K562 (cell line): Measurements from ENCODE around the gene POMGNT2. TPM values are rescaled to one million over a fixed set of nuclear protein-coding genes. Genes with fewer than 3 reads are reported as not detected.

Experiments
- ATAC-seq: fragments of 200-7000 bp; cut with Tn5 transposase; 3 replicates; pipeline ENCODE4 v1.9.1; 2020; ENCODE audit warnings: moderate library complexity
- BruUV-seq: library from RNA; stranded (reverse); fragments of 400-500 nt; replicated peaks from 2 replicates; lab custom pipeline; 2021; lab: Mats Ljungman, UMichigan
- CTCF ChIA-PET: fragments of 300-600 bp; formaldehyde crosslinking; extraction: SDS; loops from one replicate; lab custom pipeline; 2021; ENCODE audit warnings: low intra/inter-chr PET ratio; lab: Yijun Ruan, JAX
- POLR2A ChIA-PET: fragments of 300-600, 350-650 bp; sonication (Branson Sonifier 250); formaldehyde crosslinking; extraction: SDS; loops from one replicate; lab custom pipeline; 2021; ENCODE audit warnings: antibody characterized with exemption, inconsistent platforms; lab: Yijun Ruan, JAX
- DNase-seq, 4 experiments: peaks; one replicate each; pipeline versions ENCODE4 v3.0.0 to v3.0.0-alpha.2; 2011 to 2018; ENCODE audit warnings: low spot score in 3 of 4, mixed read lengths in 3 of 4; ENCODE audit errors: extremely low read depth in 1 of 4
- FAIRE-seq: peaks from 2 replicates; lab custom pipeline; 2011; peaks lifted over from hg19 to GRCh38; lab: Jason Lieb, UNC
- H2AFZ ChIP-seq: 2 replicates; pipeline ENCODE4 v1.6.0; 2011; ENCODE audit warnings: low read depth, low read length, control low read depth, inconsistent platforms
- H3K27ac ChIP-seq: fragments of 200-600 bp; 3 replicates; pipeline ENCODE4 v1.8.0; 2011; ENCODE audit warnings: low read depth, mild to moderate bottlenecking, control low read depth, inconsistent platforms, low read length, moderate library complexity, mixed read lengths; ENCODE audit errors: extremely low read depth
- H3K27me3 ChIP-seq, 2 experiments: fragments of 300-600 bp in 1 of 2; 2 replicates in 1 of 2; 3 replicates in 1 of 2; pipeline versions ENCODE4 v1.6.0 to v1.8.0; 2011; ENCODE audit warnings: inconsistent platforms in 2 of 2, low read length in 2 of 2, mild to moderate bottlenecking in 1 of 2, mixed read lengths in 1 of 2, moderate library complexity in 1 of 2; ENCODE audit not compliant: control insufficient read depth in 2 of 2, insufficient read depth in 2 of 2
- H3K36me3 ChIP-seq: fragments of 300-600 bp; 3 replicates; pipeline ENCODE4 v1.8.0; 2011; ENCODE audit warnings: mild to moderate bottlenecking, low read length, inconsistent platforms; ENCODE audit not compliant: control insufficient read depth, insufficient read depth
- H3K4me1 ChIP-seq, 2 experiments: fragments of 200-600 bp in 1 of 2; replicated peaks in 1 of 2; 2 replicates in 1 of 2; 3 replicates in 1 of 2; pipeline versions ENCODE4 v1.5.1 to v1.8.0; 2011; ENCODE audit warnings: inconsistent platforms in 2 of 2, low read length in 2 of 2, mild to moderate bottlenecking in 1 of 2, mixed read lengths in 1 of 2, moderate library complexity in 1 of 2; ENCODE audit not compliant: control insufficient read depth in 2 of 2, insufficient read depth in 2 of 2
- H3K4me2 ChIP-seq: 2 replicates; pipeline ENCODE4 v1.6.1; 2011; ENCODE audit warnings: low read length, control low read depth, inconsistent platforms, mixed read lengths; ENCODE audit not compliant: insufficient read depth
- H3K4me3 ChIP-seq: fragments of 200-600 bp; sonication (generic), shearing (Covaris generic); 2 replicates; pipeline ENCODE4 v1.5.1; 2016; ENCODE audit warnings: control low read depth, inconsistent platforms
- H3K79me2 ChIP-seq: fragments of 200-600 bp; 3 replicates; pipeline ENCODE4 v1.8.0; 2011; ENCODE audit warnings: low read length, inconsistent platforms; ENCODE audit not compliant: control insufficient read depth, insufficient read depth
- H3K9ac ChIP-seq, 2 experiments: 2 replicates each; pipeline versions ENCODE4 v1.6.0 to v1.6.1; 2011; ENCODE audit warnings: low read depth in 2 of 2, low read length in 2 of 2, control low read depth in 1 of 2, inconsistent platforms in 1 of 2, mild to moderate bottlenecking in 1 of 2, mixed read lengths in 1 of 2; ENCODE audit not compliant: insufficient read depth in 1 of 2
- H3K9me1 ChIP-seq: one replicate; pipeline ENCODE4 v1.6.0; 2011; ENCODE audit warnings: inconsistent platforms, mild to moderate bottlenecking, low read length, moderate library complexity; ENCODE audit not compliant: control insufficient read depth, insufficient read depth
- H3K9me3 ChIP-seq: replicated peaks from 2 replicates; pipeline ENCODE4 v1.5.1; 2011; ENCODE audit warnings: low read depth, low read length, inconsistent platforms; ENCODE audit not compliant: control insufficient read depth, insufficient read depth
- H4K20me1 ChIP-seq: replicated peaks from 2 replicates; pipeline ENCODE4 v1.6.1; 2011; ENCODE audit warnings: low read length, inconsistent platforms, mixed read lengths; ENCODE audit not compliant: control insufficient read depth, insufficient read depth
- PCBP2 ChIP-seq: fragments of 200-400 bp; formaldehyde crosslinking; IDR thresholded peaks from 2 replicates; pipeline ENCODE4 v1.6.1; 2018; ENCODE audit warnings: low read length, low read depth, mild to moderate bottlenecking, moderate library complexity; ENCODE audit not compliant: poor library complexity, severe bottlenecking
- POLR2A ChIP-seq: fragments of 450-650 bp; conservative IDR thresholded peaks from 2 replicates; pipeline ENCODE4 v1.6.1; 2016
- RBM22 ChIP-seq: fragments of 200-400 bp; formaldehyde crosslinking; IDR thresholded peaks from 2 replicates; pipeline ENCODE4 v1.6.1; 2018; ENCODE audit warnings: low read length, low read depth; ENCODE audit not compliant: poor library complexity, severe bottlenecking
- ZNF584 ChIP-seq: fragments of 200-800 bp; sonication (Bioruptor generic); IDR thresholded peaks from 2 replicates; pipeline ENCODE4 v1.6.1; 2016; ENCODE audit warnings: low read depth, mild to moderate bottlenecking, missing genetic modification characterization, missing compliant biosample characterization
- ZNF644 ChIP-seq: fragments of 200-800 bp; sonication (Bioruptor generic); IDR thresholded peaks from 2 replicates; pipeline ENCODE4 v1.6.1; 2016; ENCODE audit warnings: low read depth, missing genetic modification characterization, missing compliant biosample characterization
- ZZZ3 ChIP-seq: fragments of 450-650 bp; IDR thresholded peaks from 2 replicates; pipeline ENCODE4 v1.6.1; 2016; ENCODE audit warnings: antibody characterized with exemption, mild to moderate bottlenecking, moderate library complexity
- WGBS: fragments of 100-300 bp; shearing (Covaris generic); methylation state at CpG from one replicate; pipeline ENCODE4 v1.1.6; 2016; ENCODE audit warnings: low coverage, mixed read lengths; ENCODE audit not compliant: insufficient coverage; ENCODE audit errors: missing lambda C conversion rate; 5-methylcytosine and 5-hydroxymethylcytosine counted together
- in situ Hi-C: fragments of 300-500 bp; cut with MboI; formaldehyde crosslinking; loops from 4 replicates; pipeline ENCODE4 v1.15.0; 2018; ENCODE audit warnings: inconsistent platforms, mixed read lengths
- intact Hi-C: fragments of 100-400 bp; cut with micrococcal nuclease; formaldehyde crosslinking; loops from 2 replicates; pipeline ENCODE4 v1.14.2; 2022
- polyA plus RNA-seq, 8 experiments: library from polyadenylated mRNA; depleted of rRNA in 4 of 8; stranded (reverse) in 5 of 8; unstranded in 3 of 8; fragments of >200 nt; fragmentation: Nextera tagmentation in 2 of 8; fragmentation: Illumina TruSeq in 1 of 8; extraction: Ambion mirVana in 2 of 8; extraction: Trizol in 1 of 8; gene quantifications; 2 replicates each; pipeline versions ENCODE4 v1.2.1 to v1.2.3, GENCODE V29; 2011 to 2014; ENCODE audit warnings: inconsistent platforms in 1 of 8, missing spikeins in 1 of 8
- total RNA-seq, 7 experiments: library from RNA; depleted of rRNA in 6 of 7; stranded (reverse); fragments of >200 nt in 6 of 7; fragmentation: Illumina TruSeq in 2 of 7; extraction: Trizol in 2 of 7; gene quantifications; 2 replicates each; pipeline versions ENCODE4 v1.2.1 to v1.2.3, GENCODE V29; 2011 to 2021; ENCODE audit warnings: low replicate concordance in 1 of 7
- TF ChIP-seq, protein P1 (sequence below): fragments of 250-450 bp; sonication (Bioruptor Pico); IDR thresholded peaks from 2 replicates; pipeline ENCODE4 v1.4.0; 2020; ENCODE audit warnings: mild to moderate bottlenecking, moderate library complexity
- TF ChIP-seq, protein P2 (sequence below): sonication (generic); formaldehyde crosslinking; IDR thresholded peaks from 2 replicates; pipeline ENCODE4 v1.8.0; 2022; ENCODE audit warnings: mild to moderate bottlenecking, missing genetic modification reagents
- TF ChIP-seq, protein P3 (sequence below): fragments of 200-800 bp; sonication (Bioruptor generic); IDR thresholded peaks from 2 replicates; pipeline ENCODE4 v1.6.1; 2017; ENCODE audit warnings: missing genetic modification characterization, missing compliant biosample characterization

The POMGNT2 gene
- total and polyA plus RNA-seq, 9 of the 15 experiments (the other 6 are each of a cell fraction or from before 2014, with no cell fraction given), result 0.65 to 14.1 (median 10.3) TPM

DNA sequence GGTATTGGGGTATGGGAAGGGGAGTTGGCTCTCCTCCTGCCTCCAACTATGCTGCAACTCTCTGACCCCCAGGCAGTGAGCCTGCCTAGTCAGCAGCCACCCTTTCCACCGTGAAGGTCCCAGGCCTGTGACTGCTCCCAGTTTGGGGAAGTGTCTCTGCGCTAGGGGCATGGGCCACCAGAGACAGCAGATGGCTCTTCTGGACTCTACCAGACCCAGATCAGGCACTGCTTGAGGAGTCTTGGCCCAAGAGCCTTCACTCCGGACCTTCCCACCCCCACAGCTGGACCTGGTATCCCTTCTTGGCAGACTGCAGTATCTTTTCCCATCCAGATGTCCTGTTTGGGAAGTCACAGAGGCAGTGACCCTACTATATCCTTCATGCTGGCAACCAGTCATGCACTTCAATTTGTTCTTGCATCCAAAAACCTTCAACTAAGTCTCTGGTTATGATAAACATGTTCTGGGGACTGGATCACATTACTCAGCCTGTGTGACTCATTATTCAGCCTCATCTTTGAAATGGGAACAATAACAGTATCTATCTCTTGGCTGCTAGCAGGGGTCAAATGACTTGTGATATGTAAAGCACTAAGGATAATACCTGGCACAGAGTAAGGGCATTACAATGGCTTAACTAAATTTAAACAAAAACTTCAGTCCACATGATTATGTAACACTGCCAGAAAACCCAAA is 62.7 kb downstream of the POMGNT2 start:
- DNase-seq (no peak), FAIRE-seq (no peak), ATAC-seq (no peak)
- intact Hi-C loops (no loop called here), in situ Hi-C loops (no loop called here)
- no peak overlapping the region for H3K27ac ChIP-seq
- no peaks in the 10 kb centered on the region for H3K9me3 ChIP-seq
- H3K4me3 ChIP-seq, result no peak overlapping the region
- H2AFZ ChIP-seq, result no peak overlapping the region
- WGBS, result 0% methylated on average over 3 of the region's 3 CpGs
- H3K36me3 ChIP-seq, result no peaks in the 10 kb centered on the region
- H3K9ac ChIP-seq, result no peak overlapping the region
- H3K79me2 ChIP-seq, result no peaks in the 10 kb centered on the region
- H4K20me1 ChIP-seq, result no peaks in the 10 kb centered on the region
- no peaks in the 10 kb centered on the region for H3K9me1 ChIP-seq
- no peaks in the 10 kb centered on the region for H3K4me1 ChIP-seq
- TF ChIP-seq ZZZ3, result no peak
- TF ChIP-seq ZNF644 (tag), result no peak
- TF ChIP-seq PCBP2, result no peak
- no peak for TF ChIP-seq POLR2A
- ChIA-PET CTCF (no interaction called here), POLR2A (interaction anchor here (0.6 to 1.4 kb wide), 3 partner anchors 17 to 471 kb away, joined by 3 to 4 read pairs (median 3); no protein-coding TSS in a partner anchor)
- peaks cover 0 to 16% of the 10 kb centered on the region in 2 experiments; a peak in 2 of 5 replicates for H3K27me3 ChIP-seq
- BruUV-seq, result no TSS peak
- no peak overlapping the region for H3K4me2 ChIP-seq

DNA sequence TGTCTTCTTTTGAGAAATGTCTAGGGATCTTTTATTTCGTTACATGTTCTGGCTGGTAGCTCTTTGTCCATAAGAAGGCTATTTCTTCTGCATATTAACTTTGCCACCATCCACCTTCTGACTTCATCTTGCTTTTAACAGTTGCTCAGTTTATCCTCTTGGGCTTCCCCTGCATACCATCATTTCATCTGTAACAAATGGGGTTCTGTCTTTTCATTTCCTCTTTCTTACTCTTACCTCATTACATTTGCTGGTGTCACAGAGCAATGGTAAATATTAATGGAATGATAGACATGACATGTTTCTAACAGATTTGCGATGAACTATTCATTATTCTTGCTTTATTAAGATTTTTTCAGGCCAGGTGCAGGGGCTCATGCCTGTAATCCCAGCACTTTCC is 64.4 kb downstream of the POMGNT2 start:
- 0% methylated on average over 2 of the region's 2 CpGs for whole genome bisulfite sequencing
- no peak for TF ChIP-seq RBM22
- TF ChIP-seq ZNF584 (CRISPR knock-in tag), result no peak
- TF ChIP-seq, protein P1, sequence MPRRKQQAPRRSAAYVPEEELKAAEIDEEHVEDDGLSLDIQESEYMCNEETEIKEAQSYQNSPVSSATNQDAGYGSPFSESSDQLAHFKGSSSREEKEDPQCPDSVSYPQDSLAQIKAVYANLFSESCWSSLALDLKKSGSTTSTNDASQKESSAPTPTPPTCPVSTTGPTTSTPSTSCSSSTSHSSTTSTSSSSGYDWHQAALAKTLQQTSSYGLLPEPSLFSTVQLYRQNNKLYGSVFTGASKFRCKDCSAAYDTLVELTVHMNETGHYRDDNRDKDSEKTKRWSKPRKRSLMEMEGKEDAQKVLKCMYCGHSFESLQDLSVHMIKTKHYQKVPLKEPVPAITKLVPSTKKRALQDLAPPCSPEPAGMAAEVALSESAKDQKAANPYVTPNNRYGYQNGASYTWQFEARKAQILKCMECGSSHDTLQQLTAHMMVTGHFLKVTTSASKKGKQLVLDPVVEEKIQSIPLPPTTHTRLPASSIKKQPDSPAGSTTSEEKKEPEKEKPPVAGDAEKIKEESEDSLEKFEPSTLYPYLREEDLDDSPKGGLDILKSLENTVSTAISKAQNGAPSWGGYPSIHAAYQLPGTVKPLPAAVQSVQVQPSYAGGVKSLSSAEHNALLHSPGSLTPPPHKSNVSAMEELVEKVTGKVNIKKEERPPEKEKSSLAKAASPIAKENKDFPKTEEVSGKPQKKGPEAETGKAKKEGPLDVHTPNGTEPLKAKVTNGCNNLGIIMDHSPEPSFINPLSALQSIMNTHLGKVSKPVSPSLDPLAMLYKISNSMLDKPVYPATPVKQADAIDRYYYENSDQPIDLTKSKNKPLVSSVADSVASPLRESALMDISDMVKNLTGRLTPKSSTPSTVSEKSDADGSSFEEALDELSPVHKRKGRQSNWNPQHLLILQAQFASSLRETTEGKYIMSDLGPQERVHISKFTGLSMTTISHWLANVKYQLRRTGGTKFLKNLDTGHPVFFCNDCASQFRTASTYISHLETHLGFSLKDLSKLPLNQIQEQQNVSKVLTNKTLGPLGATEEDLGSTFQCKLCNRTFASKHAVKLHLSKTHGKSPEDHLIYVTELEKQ (CRISPR knock-in tag), result no peak
- TF ChIP-seq, protein P2, sequence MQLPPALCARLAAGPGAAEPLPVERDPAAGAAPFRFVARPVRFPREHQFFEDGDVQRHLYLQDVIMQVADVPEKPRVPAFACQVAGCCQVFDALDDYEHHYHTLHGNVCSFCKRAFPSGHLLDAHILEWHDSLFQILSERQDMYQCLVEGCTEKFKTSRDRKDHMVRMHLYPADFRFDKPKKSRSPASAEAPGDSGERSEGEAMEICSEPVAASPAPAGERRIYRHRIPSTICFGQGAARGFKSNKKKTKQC (CRISPR knock-in tag), result no peak
- TF ChIP-seq, protein P3, sequence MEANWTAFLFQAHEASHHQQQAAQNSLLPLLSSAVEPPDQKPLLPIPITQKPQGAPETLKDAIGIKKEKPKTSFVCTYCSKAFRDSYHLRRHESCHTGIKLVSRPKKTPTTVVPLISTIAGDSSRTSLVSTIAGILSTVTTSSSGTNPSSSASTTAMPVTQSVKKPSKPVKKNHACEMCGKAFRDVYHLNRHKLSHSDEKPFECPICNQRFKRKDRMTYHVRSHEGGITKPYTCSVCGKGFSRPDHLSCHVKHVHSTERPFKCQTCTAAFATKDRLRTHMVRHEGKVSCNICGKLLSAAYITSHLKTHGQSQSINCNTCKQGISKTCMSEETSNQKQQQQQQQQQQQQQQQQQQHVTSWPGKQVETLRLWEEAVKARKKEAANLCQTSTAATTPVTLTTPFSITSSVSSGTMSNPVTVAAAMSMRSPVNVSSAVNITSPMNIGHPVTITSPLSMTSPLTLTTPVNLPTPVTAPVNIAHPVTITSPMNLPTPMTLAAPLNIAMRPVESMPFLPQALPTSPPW (CRISPR knock-in tag), result no peak

More for the DNA sequence above, 64.4 kb downstream of the POMGNT2 start:
- no peaks in the 10 kb centered on the region for H3K9me1 ChIP-seq
- ATAC-seq, result no peak
- no peak overlapping the region for H3K27ac ChIP-seq
- H3K9me3 ChIP-seq, result no peaks in the 10 kb centered on the region
- BruUV-seq, result no TSS peak
- H2AFZ ChIP-seq, result no peak overlapping the region
- H3K4me3 ChIP-seq, result no peak overlapping the region
- H3K9ac ChIP-seq, result no peak overlapping the region
- intact Hi-C loops (no loop called here), in situ Hi-C loops (no loop called here)
- ChIA-PET CTCF (no interaction called here), POLR2A (interaction anchor here (0.7 to 1.4 kb wide), 2 partner anchors 18 to 20 kb away, joined by 3 read pairs; no protein-coding TSS in a partner anchor)
- H3K4me1 ChIP-seq, result no peaks in the 10 kb centered on the region
- no peak for DNase-seq
- no peak overlapping the region for H3K4me2 ChIP-seq
- peaks cover 0 to 24% of the 10 kb centered on the region in 2 experiments; a peak in 2 of 5 replicates for H3K27me3 ChIP-seq
- no peaks in the 10 kb centered on the region for H4K20me1 ChIP-seq
- FAIRE-seq, result no peak
- H3K36me3 ChIP-seq, result no peaks in the 10 kb centered on the region
- H3K79me2 ChIP-seq, result no peaks in the 10 kb centered on the region
